ENCODE results near the gene TBC1D5. TPM values are rescaled to one million over a fixed set of nuclear protein-coding genes. Genes with fewer than 3 reads are reported as not detected.

Gene TBC1D5
- total RNA-seq, 4 donors from 2014 or later: 29.2 to 114 (median 53.4) TPM

GRCh38 chr3:17360991-17361390 lies 381.4 kb downstream of the TBC1D5 start:
- Histone ChIP-seq H3K27ac (no peak overlapping the region), H3K4me1 (no peaks in the 10 kb centered on the region), H3K27me3 (no peaks in the 10 kb centered on the region), H3K9me3 (no peaks in the 10 kb centered on the region), H3K36me3 (no peaks in the 10 kb centered on the region), H3K4me3 (no peak overlapping the region)
- DNase-seq: no peak
- TF ChIP-seq CTCF (IDR thresholded peaks at IDR 0.05) (no peak), POLR2A (IDR thresholded peaks at IDR 0.05) (no peak)

GRCh38 chr3:17359911-17360310 lies 382.5 kb downstream of the TBC1D5 start:
- Histone ChIP-seq H3K27me3 (no peaks in the 10 kb centered on the region), H3K36me3 (no peaks in the 10 kb centered on the region), H3K9me3 (no peaks in the 10 kb centered on the region), H3K27ac (no peak overlapping the region), H3K4me3 (no peak overlapping the region), H3K4me1 (no peaks in the 10 kb centered on the region)
- no peak for DNase-seq
- TF ChIP-seq POLR2A (IDR thresholded peaks at IDR 0.05) (no peak), CTCF (IDR thresholded peaks at IDR 0.05) (no peak)

- Histone ChIP-seq H3K27me3 (no peaks in the 10 kb centered on the region), H3K4me1 (no peaks in the 10 kb centered on the region), H3K36me3 (no peaks in the 10 kb centered on the region), H3K9me3 (no peaks in the 10 kb centered on the region), H3K4me3 (no peak overlapping the region), H3K27ac (no peak overlapping the region)
- no peak for TF ChIP-seq POLR2A (IDR thresholded peaks at IDR 0.05)
- TF ChIP-seq CTCF (IDR thresholded peaks at IDR 0.05): no peak
- no peak for DNase-seq
Observed at GRCh38 chr3:17357035-17357710, 385.3 kb downstream of the TBC1D5 start.

GRCh38 chr3:17356585-17356984 lies 385.8 kb downstream of the TBC1D5 start:
- DNase-seq: no peak
- no peaks in the 10 kb centered on the region for H3K4me1 ChIP-seq
- no peak overlapping the region for H3K4me3 ChIP-seq
- TF ChIP-seq CTCF (IDR thresholded peaks at IDR 0.05) (no peak), POLR2A (IDR thresholded peaks at IDR 0.05) (no peak)
- H3K9me3 ChIP-seq: no peaks in the 10 kb centered on the region
- no peak overlapping the region for H3K27ac ChIP-seq
- H3K36me3 ChIP-seq: no peaks in the 10 kb centered on the region
- H3K27me3 ChIP-seq: no peaks in the 10 kb centered on the region

GRCh38 chr3:17355591-17355990 lies 386.8 kb downstream of the TBC1D5 start:
- TF ChIP-seq CTCF (IDR thresholded peaks at IDR 0.05) (no peak), POLR2A (IDR thresholded peaks at IDR 0.05) (no peak)
- Histone ChIP-seq H3K4me1 (no peaks in the 10 kb centered on the region), H3K4me3 (no peak overlapping the region), H3K27ac (no peak overlapping the region), H3K27me3 (no peaks in the 10 kb centered on the region), H3K36me3 (no peaks in the 10 kb centered on the region), H3K9me3 (no peaks in the 10 kb centered on the region)
- no peak for DNase-seq

GRCh38 chr3:17354341-17354740 lies 388.1 kb downstream of the TBC1D5 start:
- no peaks in the 10 kb centered on the region for H3K27me3 ChIP-seq
- H3K27ac ChIP-seq: no peak overlapping the region
- no peak for DNase-seq
- H3K4me1 ChIP-seq: no peaks in the 10 kb centered on the region
- no peak overlapping the region for H3K4me3 ChIP-seq
- H3K9me3 ChIP-seq: no peaks in the 10 kb centered on the region
- H3K36me3 ChIP-seq: no peaks in the 10 kb centered on the region
- TF ChIP-seq CTCF (IDR thresholded peaks at IDR 0.05) (no peak), POLR2A (IDR thresholded peaks at IDR 0.05) (no peak)
